ENCODE measurements around the gene DENND4A.

DNA sequence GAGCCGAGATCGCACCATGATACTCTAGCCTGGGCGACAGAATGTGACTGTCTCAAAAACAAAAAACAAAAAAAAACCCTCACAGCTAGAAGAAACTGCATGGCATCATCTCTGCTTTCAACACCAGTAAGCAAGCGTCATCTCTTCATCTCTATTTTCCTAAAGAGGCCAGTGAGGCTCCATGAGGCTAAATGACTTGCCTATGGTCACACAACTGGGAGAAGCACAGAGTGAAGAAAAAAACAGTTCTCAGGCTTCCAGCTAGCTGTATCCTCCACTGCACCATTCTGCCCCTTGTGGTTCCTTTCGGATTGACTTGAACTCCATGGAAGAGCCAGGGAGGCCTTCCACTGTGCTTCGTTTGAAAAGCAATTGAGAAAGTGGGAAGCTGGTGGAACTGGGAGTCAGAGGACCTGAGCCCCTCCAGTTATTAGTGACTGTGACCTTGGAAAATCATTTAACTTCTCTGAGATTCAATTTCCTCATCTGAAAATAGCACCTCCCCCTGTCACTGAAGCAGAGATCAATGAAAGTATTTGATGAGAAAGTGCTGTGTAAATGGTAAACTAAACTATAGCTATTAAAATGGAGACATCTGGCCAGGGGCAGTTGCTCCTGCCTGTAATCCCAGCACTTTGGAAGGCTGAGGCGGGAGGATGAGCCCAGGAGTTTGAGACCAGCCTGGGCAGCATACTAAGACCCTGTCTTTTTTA lies 32.1 kb upstream of the DENND4A start:
- TF ChIP-seq, protein P1, sequence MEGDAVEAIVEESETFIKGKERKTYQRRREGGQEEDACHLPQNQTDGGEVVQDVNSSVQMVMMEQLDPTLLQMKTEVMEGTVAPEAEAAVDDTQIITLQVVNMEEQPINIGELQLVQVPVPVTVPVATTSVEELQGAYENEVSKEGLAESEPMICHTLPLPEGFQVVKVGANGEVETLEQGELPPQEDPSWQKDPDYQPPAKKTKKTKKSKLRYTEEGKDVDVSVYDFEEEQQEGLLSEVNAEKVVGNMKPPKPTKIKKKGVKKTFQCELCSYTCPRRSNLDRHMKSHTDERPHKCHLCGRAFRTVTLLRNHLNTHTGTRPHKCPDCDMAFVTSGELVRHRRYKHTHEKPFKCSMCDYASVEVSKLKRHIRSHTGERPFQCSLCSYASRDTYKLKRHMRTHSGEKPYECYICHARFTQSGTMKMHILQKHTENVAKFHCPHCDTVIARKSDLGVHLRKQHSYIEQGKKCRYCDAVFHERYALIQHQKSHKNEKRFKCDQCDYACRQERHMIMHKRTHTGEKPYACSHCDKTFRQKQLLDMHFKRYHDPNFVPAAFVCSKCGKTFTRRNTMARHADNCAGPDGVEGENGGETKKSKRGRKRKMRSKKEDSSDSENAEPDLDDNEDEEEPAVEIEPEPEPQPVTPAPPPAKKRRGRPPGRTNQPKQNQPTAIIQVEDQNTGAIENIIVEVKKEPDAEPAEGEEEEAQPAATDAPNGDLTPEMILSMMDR (conservative IDR thresholded peaks at IDR 0.05; ENCODE audit: low read depth, low read length) = peak; percentile 68
- TF ChIP-seq RAD21 (IDR thresholded peaks at IDR 0.05; ENCODE audit: low read length) (peak; percentile 66), POLR2A (IDR thresholded peaks at IDR 0.05; ENCODE audit: low read depth, low read length) (no peak), CEBPB (IDR thresholded peaks at IDR 0.05; ENCODE audit: low read depth, low read length) (no peak), MAZ (IDR thresholded peaks at IDR 0.05; ENCODE audit: borderline replicate concordance, low read depth, low read length) (no peak), MXI1 (IDR thresholded peaks at IDR 0.05; ENCODE audit: borderline replicate concordance, low read depth, low read length) (no peak), RFX5 (IDR thresholded peaks at IDR 0.05; ENCODE audit: low read depth, low read length) (no peak), BHLHE40 (IDR thresholded peaks at IDR 0.05; ENCODE audit: low read depth, low read length) (no peak), MAFK (IDR thresholded peaks at IDR 0.05; ENCODE audit: low read depth, low read length) (no peak), FOS (IDR thresholded peaks at IDR 0.05; ENCODE audit: low read depth, low read length) (no peak)
- TF ChIP-seq, protein P2, sequence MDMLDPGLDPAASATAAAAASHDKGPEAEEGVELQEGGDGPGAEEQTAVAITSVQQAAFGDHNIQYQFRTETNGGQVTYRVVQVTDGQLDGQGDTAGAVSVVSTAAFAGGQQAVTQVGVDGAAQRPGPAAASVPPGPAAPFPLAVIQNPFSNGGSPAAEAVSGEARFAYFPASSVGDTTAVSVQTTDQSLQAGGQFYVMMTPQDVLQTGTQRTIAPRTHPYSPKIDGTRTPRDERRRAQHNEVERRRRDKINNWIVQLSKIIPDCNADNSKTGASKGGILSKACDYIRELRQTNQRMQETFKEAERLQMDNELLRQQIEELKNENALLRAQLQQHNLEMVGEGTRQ (IDR thresholded peaks at IDR 0.05; ENCODE audit: low read depth, low read length) = no peak
